Measurements from ENCODE around the gene SPOCK2. TPM values are rescaled to one million over a fixed set of nuclear protein-coding genes. Genes with fewer than 3 reads are reported as not detected.

The SPOCK2 gene
- total and polyA plus RNA-seq, 10 of the 15 experiments (the other 5 are each of a cell fraction or from before 2014, with no cell fraction given), result 0.02 to 1.5 (median 0.58) TPM

- no peak for TF ChIP-seq ZBTB40 (IDR thresholded peaks at IDR 0.05; ENCODE audit: borderline replicate concordance)
- TF ChIP-seq ZNF217 (IDR thresholded peaks at IDR 0.05), result no peak
- TF ChIP-seq ATF3 (IDR thresholded peaks at IDR 0.05; ENCODE audit: borderline replicate concordance, extremely low read depth, low read depth, low read length), result no peak
- TF ChIP-seq GATAD2B (conservative IDR thresholded peaks at IDR 0.05; ENCODE audit: low read depth), result no peak
- TF ChIP-seq CREB1 (IDR thresholded peaks at IDR 0.05; ENCODE audit: low read depth), result no peak
Observed at GRCh38 chr10:72012796-72013195, 75.6 kb downstream of the SPOCK2 start (continued).

- in situ Hi-C loops (cut with MboI) (no loop called here), intact Hi-C loops (cut with micrococcal nuclease; ENCODE audit: unreplicated experiment) (no loop called here)
- H3K9me3 ChIP-seq (replicated peaks; ENCODE audit: control insufficient read depth, insufficient read depth, low read length), result no peaks in the 10 kb centered on the region
- no peak overlapping the region for H3K4me2 ChIP-seq (ENCODE audit: control insufficient read depth, insufficient read depth)
- no peak for FAIRE-seq
- BruUV-seq (replicated peaks), result no TSS peak
- ChIA-PET POLR2A (no interaction called here), RAD21 (ENCODE audit: unreplicated experiment) (no interaction called here), CTCF (interaction anchor here (1.1 kb wide), 1 partner anchor 37 kb away, joined by 4 read pairs; no protein-coding TSS in a partner anchor), SMC1A (ENCODE audit: uncharacterized antibody, unreplicated experiment) (no interaction called here)
- no peak overlapping the region for H2AFZ ChIP-seq (ENCODE audit: control insufficient read depth, low read depth, low read length)
- no peaks in the 10 kb centered on the region for H3K27me3 ChIP-seq (replicated peaks in 1 of 2; ENCODE audit: control insufficient read depth in 2 of 2, insufficient read depth in 2 of 2, low read length in 1 of 2)
- H4K20me1 ChIP-seq (ENCODE audit: control insufficient read depth, insufficient read depth), result no peaks in the 10 kb centered on the region; the same call in 1 of the 2 replicates
- H3K79me2 ChIP-seq (ENCODE audit: control insufficient read depth, insufficient read depth, low read length), result no peaks in the 10 kb centered on the region
- 40% methylated on average over 7 of the region's 7 CpGs for WGBS (ENCODE audit: insufficient coverage, insufficient replicate concordance, low lambda C conversion rate, missing lambda C conversion rate)
- no peak for DNase-seq (ENCODE audit: low read depth, low spot score)
- H3K9ac ChIP-seq (ENCODE audit: control insufficient read depth, insufficient read depth, low read length), result no peak overlapping the region
- no peak overlapping the region for H3K27ac ChIP-seq (ENCODE audit: control insufficient read depth, insufficient read depth)
- no peak for ATAC-seq
- no peaks in the 10 kb centered on the region; a peak in 1 of 4 replicates for H3K36me3 ChIP-seq (ENCODE audit: control insufficient read depth in 2 of 2, insufficient read depth in 2 of 2, low read length in 1 of 2)
- no peak overlapping the region for H3K4me3 ChIP-seq
- no peaks in the 10 kb centered on the region for H3K4me1 ChIP-seq (ENCODE audit: control insufficient read depth, insufficient read depth, low read length)
- TF ChIP-seq ZNF217 (IDR thresholded peaks at IDR 0.05) (no peak), PKNOX1 (IDR thresholded peaks at IDR 0.05) (no peak), PML (IDR thresholded peaks at IDR 0.05; ENCODE audit: low read length) (no peak), E4F1 (IDR thresholded peaks at IDR 0.05; ENCODE audit: borderline replicate concordance, partially characterized antibody) (no peak), BHLHE40 (IDR thresholded peaks at IDR 0.05; ENCODE audit: borderline replicate concordance in 1 of 2, low read depth in 2 of 2, low read length in 1 of 2) (no peak), SREBF1 (IDR thresholded peaks at IDR 0.05; ENCODE audit: low read length) (no peak), RAD51 (IDR thresholded peaks at IDR 0.05) (no peak), MYC (IDR thresholded peaks at IDR 0.05; ENCODE audit: insufficient read depth, insufficient read length, insufficient replicate concordance, low read length, severe bottlenecking) (no peak), HCFC1 (IDR thresholded peaks at IDR 0.05; ENCODE audit: low read length) (no peak), RAD21 (IDR thresholded peaks at IDR 0.05; ENCODE audit: insufficient read depth, low read depth, low read length) (no peak), EED (IDR thresholded peaks at IDR 0.05; ENCODE audit: low read depth) (no peak)
Observed at GRCh38 chr10:72011976-72012512, 76.3 kb downstream of the SPOCK2 start.

Measured in GM12878 (cell line).